C4-2B (cell line): ENCODE measurements around the gene NPIPB2.

Experiments used
- CTCF ChIP-seq: fragments of 450-650 bp; conservative IDR thresholded peaks from 2 replicates; pipeline ENCODE4 v1.5.1; 2017; ENCODE audit warnings: mild to moderate bottlenecking
- ZFX ChIP-seq: fragments of 450-650 bp; IDR thresholded peaks from 2 replicates; pipeline ENCODE4 v1.6.1; 2017

- TF ChIP-seq CTCF (no peak), ZFX (no peak)
Measured at GRCh38 chr16:11950388-11950787, 8.5 kb upstream of the NPIPB2 start.
